DMS114 treated with DMSO at 0.1 percent for 48 hours (cell line): Measurements from ENCODE around the gene ZNF28.
"Not testable (repeated sequence)": the region's sequence is repeated elsewhere in the genome, so short reads cannot be mapped to it uniquely, and the experiment has no call there.

Experiments
- DNase-seq: peaks from one replicate; lab custom pipeline; 2025; ENCODE audit not compliant: unreplicated experiment; lab: John Stamatoyannopoulos, UW

Gene ZNF28

GRCh38 chr19:52782864-52783263 is 38.6 kb downstream of the ZNF28 start:
- not testable (repeated sequence) for DNase-seq

GRCh38 chr19:52778811-52779210 is 42.6 kb downstream of the ZNF28 start:
- DNase-seq: no peak

- DNase-seq: not testable (repeated sequence)
Observed at GRCh38 chr19:52756447-52756846, 65.0 kb downstream of the ZNF28 start.

- DNase-seq: no peak
Observed at GRCh38 chr19:52749780-52750179, 71.7 kb downstream of the ZNF28 start.

DNA sequence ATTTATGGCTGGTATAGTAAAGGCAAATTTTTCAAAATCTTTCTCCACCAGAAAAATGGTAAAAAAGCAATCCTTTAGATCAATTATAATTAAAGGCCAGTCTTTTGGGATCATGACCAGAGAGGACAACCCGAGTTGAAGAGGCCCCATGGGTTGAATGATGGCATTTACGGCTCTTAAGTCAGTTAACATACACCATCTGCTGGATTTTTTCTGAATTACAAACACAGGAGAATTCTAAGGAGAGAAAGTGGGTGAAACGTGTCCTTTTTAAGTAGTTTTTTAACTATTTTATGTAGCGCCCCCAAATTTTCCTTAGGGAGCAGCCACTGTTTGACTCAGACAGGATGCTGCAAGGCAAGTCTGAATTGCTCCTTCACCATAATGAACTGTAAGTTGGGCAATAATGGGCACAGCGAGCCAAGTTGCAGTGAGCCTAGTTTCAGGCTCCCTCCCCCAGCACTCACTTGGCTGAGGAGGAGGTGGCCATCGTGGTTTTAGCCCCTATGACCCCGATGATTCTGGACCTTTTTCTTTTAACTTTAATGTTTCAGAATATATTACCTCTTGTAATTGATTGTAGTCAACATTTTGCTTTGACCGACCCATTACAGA is 73.0 kb downstream of the ZNF28 start:
- DNase-seq: no peak
